ENCODE data around the gene ANKRA2.
"Not testable (repeated sequence)": the region's sequence is repeated elsewhere in the genome, so short reads cannot be mapped to it uniquely, and the experiment has no call there.

ANKRA2 gene

DNA sequence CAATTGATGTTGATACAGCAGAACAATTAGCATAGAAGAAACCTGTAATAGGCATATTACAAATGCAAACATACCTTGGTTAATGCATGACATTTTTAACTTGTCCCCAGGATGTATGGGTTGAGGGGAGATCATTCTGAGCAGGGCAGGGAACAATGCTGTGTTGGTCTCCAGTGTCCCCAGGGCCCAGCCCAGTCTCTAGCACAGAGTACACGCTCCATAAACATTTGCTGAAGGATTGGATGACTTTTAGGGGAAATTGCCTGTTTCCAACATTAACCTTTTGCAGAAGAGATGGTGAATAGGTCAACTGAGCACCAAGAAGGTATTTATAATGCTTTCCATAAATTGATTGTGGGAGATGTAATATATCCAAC, 20.0 kb downstream of the ANKRA2 start:
- no peak for DNase-seq

GRCh38 chr5:73544429-73545402, 20.7 kb downstream of the ANKRA2 start:
- DNase-seq, result no peak

DNA sequence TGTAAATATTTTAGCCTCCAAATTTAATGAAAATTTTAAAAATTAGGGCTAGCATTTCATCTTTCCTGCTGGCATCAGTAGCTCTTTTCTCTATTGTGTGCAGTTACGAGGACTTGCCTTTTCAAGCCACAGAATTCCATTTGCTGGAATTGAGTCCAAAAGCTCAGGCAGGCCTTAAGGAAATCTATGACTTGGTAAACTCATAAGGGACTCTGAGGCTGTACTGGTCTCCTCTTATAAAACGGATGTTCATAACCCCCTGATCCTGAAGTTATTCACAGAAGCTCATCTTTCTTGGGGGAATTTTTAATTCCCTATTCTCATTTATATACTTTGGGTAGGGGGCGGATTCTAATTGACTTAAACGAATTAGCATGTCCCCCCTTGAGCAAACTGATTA, 23.4 kb downstream of the ANKRA2 start:
- DNase-seq, result no peak

DNA sequence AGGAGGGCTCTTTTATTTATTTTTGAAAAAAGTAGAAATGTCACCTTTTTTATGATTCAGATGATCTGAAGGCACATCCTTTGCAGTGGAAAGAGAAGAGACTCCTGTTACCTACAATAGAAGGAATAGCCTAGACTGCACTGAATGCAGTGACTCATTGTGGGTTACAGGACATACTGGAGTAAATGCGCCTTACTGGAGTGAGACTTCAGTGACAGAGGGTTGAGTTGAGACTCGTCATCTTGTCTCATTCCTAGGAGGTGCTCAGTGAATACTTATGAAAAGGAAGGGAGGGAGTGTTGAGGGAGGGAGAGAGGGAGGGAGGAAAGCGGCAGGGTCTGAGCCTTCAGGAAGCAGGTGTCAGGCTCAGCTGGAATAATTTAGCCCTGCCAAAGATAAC, 25.2 kb downstream of the ANKRA2 start:
- peak; percentile 59 for DNase-seq

DNA sequence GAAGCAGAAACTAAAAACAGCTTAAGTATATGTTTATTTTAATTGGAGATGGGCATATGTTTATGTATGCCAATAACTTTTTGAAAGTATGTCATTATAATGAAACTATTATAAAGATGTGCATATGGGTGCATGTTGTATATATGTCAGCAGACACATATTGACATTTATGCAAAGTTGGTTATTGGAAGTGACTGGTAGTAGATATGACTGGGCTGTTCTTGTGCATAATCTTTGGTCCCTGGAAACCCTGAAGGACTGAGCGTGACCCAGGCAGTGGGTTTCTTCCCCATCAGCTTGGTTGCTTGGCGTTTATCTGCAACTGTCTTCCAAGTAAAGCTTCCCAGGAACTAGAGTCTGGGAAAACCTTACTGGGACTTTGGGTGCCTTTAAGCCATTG, 25.7 kb downstream of the ANKRA2 start:
- no peak for DNase-seq

GRCh38 chr5:73534971-73535370, 30.5 kb downstream of the ANKRA2 start:
- no peak for DNase-seq

GRCh38 chr5:73534011-73534644, 31.3 kb downstream of the ANKRA2 start:
- no peak for DNase-seq

GRCh38 chr5:73532195-73532594, 33.2 kb downstream of the ANKRA2 start:
- DNase-seq, result no peak

GRCh38 chr5:73531356-73531755, 34.1 kb downstream of the ANKRA2 start:
- DNase-seq, result no peak

DNA sequence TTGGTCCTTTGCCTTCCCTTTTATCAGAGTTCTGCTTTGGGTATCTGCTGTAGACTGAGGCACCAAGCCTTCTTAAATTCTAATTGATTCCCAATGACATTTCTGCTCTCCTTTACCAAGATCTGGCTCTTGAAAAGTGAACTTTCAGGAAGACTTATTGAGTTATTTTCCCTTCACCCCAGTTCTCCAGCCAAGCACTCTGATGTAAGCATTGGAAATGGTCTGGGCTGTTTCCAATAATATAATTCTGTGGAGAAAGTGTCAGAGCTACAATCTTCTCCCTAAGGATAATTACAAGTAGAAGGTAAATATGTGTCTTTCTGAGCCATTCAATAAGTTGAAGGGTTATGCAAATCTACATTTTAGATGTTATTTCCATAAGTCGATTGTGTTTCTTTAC, 36.4 kb downstream of the ANKRA2 start:
- no peak for DNase-seq

GRCh38 chr5:73528248-73528647, 37.2 kb downstream of the ANKRA2 start:
- DNase-seq, result no peak

DNA sequence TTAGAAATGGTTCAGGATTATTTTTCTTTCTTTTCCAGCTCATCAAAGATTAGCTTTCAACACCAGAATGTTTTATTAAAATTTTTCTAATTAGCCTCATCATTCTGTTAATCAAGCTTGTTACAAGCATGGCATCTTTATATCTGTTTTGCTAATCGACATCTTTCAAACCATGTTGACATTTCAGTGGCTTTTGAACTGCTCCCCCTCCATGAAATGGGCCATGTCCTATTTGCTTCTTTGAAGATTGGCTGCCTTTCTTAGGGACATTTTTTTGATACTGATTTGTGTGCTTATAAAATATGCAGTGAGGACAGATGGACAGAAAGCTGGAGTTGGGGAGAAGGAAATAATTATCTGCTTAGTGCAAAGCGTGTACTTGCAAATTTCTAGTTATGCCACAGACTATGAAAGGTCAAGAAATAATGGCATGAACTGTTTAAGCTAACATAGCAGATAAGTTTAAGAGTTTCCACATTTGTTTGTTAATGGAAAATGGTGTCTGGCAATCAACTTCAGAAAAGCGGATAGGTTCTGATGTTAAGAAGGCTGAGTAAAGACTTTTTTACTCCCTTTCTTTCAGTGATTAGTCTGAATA, 39.7 kb downstream of the ANKRA2 start:
- DNase-seq, result no peak

DNA sequence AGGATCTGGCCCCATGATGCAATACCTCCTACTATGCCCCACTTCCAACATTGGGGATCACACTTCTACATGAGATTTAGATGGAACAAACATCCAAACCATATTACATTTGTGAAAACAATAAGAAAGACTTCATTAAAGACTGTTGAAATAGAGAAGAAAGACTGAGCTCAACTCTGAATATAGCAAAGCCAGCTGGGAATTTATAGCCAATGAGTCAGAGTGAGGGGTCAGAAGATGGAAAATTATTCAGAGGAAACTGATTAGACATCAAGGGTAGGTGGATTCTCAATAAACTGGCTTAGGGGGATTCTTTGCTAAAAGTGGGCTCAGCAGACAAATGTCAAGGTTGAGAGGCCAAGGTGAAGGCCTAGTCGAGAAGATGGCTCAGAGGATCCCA, 41.6 kb downstream of the ANKRA2 start:
- no peak for DNase-seq

GRCh38 chr5:73522989-73523388, 42.5 kb downstream of the ANKRA2 start:
- peak; percentile 69 for DNase-seq

- DNase-seq, result peak; percentile 91
Observed at GRCh38 chr5:73519531-73520283, 45.7 kb downstream of the ANKRA2 start.

DNA sequence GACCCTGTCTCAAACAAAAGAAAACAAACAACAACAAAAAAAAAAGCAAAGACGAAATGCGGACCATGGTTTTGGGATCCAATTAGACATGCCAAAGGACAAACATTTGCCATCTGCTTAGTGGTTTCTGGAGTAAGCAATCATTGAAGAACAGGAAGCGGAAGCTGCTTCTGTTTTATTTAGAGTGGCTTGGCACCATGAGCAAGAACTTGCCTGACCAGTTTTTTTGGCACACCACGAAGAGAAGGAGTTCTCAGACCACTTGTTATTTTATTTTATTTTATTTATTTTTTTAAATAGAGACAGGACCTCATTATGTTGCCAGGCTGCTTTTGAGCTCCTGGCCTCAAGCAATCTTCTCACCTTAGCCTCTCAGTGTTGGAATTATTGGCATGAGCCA, 50.2 kb downstream of the ANKRA2 start:
- no peak for DNase-seq

GRCh38 chr5:73514418-73514817, 51.0 kb downstream of the ANKRA2 start:
- DNase-seq, result no peak

DNA sequence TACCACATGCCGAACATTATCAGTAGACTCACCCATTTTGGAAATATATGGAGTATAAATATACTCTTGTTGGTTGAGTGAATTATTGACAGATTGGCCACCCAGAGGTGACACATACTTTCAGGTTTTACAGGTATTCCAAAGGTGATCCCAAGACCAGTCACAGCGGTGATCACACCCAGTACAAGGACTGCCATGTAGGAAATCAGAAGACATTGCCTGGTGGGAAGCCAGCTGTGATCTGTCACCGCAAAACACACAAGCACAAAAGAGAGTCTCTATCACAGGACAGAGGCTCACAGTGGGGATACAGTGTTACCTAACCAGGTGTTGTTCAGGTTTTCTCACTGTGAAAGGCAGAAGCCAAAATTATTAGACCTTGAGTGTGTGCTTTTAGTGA, 51.4 kb downstream of the ANKRA2 start:
- DNase-seq, result no peak

- not testable (repeated sequence) for DNase-seq
Observed at GRCh38 chr5:73508521-73508920, 56.9 kb downstream of the ANKRA2 start.

DNA sequence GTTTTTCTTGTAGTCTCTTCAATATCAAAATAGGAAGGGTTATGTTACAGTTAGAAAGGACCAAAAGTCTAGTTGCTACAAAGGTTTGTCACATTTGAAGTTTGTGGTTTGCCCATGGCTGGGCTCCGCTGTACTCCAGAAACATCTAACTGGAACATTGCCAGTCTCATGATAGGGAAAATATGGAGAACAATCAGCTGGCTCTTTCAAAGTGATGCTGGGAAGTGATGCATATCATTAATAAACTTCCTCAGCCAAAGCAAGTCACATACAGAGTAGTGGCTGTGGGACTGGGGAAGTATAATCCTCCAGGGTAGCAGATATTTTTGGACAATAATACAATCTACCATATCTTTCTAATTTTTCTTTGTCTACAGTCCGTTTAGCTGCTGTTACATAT, 58.4 kb downstream of the ANKRA2 start:
- no peak for DNase-seq

DNA sequence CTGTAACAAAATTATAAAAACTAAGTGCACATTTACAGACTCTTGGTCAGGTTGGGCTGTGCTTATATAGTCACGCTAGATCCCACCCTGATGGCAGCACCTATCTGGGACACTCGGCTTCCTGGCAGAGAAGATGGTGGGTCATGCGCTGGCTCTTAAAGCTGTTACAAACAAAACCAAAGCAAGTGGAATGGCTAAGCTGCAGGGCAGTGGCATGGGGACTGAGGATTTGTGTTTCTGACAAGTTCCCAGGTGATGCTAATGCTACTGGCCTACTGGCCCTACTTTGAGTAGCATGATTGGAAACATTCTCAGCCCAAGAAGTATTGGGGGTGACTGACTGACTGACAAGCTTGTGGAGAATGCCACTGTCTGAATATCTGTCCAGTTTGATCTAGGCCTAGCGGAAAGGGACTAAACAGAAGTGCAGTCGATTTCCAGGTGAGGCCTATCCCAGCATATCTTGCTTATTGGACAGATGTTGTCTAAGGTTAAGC, 58.9 kb downstream of the ANKRA2 start:
- DNase-seq, result no peak

All from islet precursor cell (in vitro differentiated cells).